HepG2 (cell line): ENCODE data around the gene PTGER4. TPM values are rescaled to one million over a fixed set of nuclear protein-coding genes. Genes with fewer than 3 reads are reported as not detected.

Source experiments
- ATAC-seq: fragments of 200-7000 bp; cut with Tn5 transposase; 3 replicates; pipeline ENCODE4 v1.9.1; 2020; ENCODE audit warnings: mild to moderate bottlenecking, moderate library complexity
- BruUV-seq: library from RNA; stranded (reverse); fragments of 400-500 nt; replicated peaks from 2 replicates; lab custom pipeline; 2021; lab: Mats Ljungman, UMichigan
- CTCF ChIA-PET: fragments of 300-600 bp; formaldehyde crosslinking; extraction: SDS; loops from one replicate; lab custom pipeline; 2021; ENCODE audit warnings: low total read pairs, inconsistent platforms, low intra/inter-chr PET ratio; lab: Yijun Ruan, JAX
- POLR2A ChIA-PET: fragments of 350-600 bp; sonication (Branson Sonifier 250); formaldehyde crosslinking; loops from one replicate; lab custom pipeline; 2020; ENCODE audit warnings: antibody characterized with exemption, inconsistent platforms; lab: Yijun Ruan, JAX
- DNase-seq: peaks from one replicate; pipeline ENCODE4 v3.0.0-alpha.2; 2015; ENCODE audit warnings: low spot score
- FAIRE-seq: peaks from 3 replicates; lab custom pipeline; 2011; peaks lifted over from hg19 to GRCh38; lab: Jason Lieb, UNC
- H2AFZ ChIP-seq: one replicate; pipeline ENCODE4 v1.6.1; 2011; ENCODE audit warnings: low read length, inconsistent platforms
- H3K27ac ChIP-seq: fragments of 300-600 bp; 3 replicates; pipeline ENCODE4 v1.8.0; 2011; ENCODE audit warnings: mixed run types, mild to moderate bottlenecking, mixed read lengths, low read length, inconsistent platforms; ENCODE audit not compliant: insufficient read depth; ENCODE audit errors: extremely low read length
- H3K27me3 ChIP-seq, 2 experiments: fragments of 200-600 bp in 1 of 2; 2 replicates in 1 of 2; 3 replicates in 1 of 2; pipeline versions ENCODE4 v1.6.0 to v1.8.0; 2011; ENCODE audit warnings: low read length in 2 of 2, mild to moderate bottlenecking in 2 of 2, moderate library complexity in 2 of 2, inconsistent platforms in 1 of 2; ENCODE audit not compliant: insufficient read depth in 2 of 2, control insufficient read depth in 1 of 2
- H3K36me3 ChIP-seq, 2 experiments: fragments of 200-600 bp in 1 of 2; replicated peaks in 1 of 2; 2 replicates in 1 of 2; 3 replicates in 1 of 2; pipeline versions ENCODE4 v1.5.1 to v1.8.0; 2011; ENCODE audit warnings: low read length in 2 of 2, inconsistent platforms in 1 of 2; ENCODE audit not compliant: insufficient read depth in 2 of 2, control insufficient read depth in 1 of 2
- H3K4me1 ChIP-seq: 2 replicates; pipeline ENCODE4 v1.5.1; 2012; ENCODE audit warnings: low read length, inconsistent platforms; ENCODE audit not compliant: insufficient read depth
- H3K4me2 ChIP-seq: 2 replicates; pipeline ENCODE4 v1.6.0; 2011; ENCODE audit warnings: low read depth, low read length, inconsistent platforms
- H3K4me3 ChIP-seq, 3 experiments: fragments of 200-600 bp in 1 of 3; sonication (generic), shearing (Covaris generic) in 1 of 3; replicated peaks in 1 of 3; 2 replicates each; pipeline ENCODE4 v1.5.1; 2011 to 2016; ENCODE audit warnings: low read length in 3 of 3, inconsistent platforms in 2 of 3, low read depth in 2 of 3, mild to moderate bottlenecking in 2 of 3, control low read depth in 1 of 3, mixed read lengths in 1 of 3; ENCODE audit not compliant: insufficient read depth in 1 of 3
- H3K79me2 ChIP-seq: one replicate; pipeline ENCODE4 v1.6.1; 2011; ENCODE audit warnings: low read length, inconsistent platforms; ENCODE audit not compliant: insufficient read depth
- H3K9ac ChIP-seq: 2 replicates; pipeline ENCODE4 v1.6.0; 2011; ENCODE audit warnings: mild to moderate bottlenecking, low read depth, low read length, inconsistent platforms; ENCODE audit not compliant: insufficient read depth
- H3K9me3 ChIP-seq: 2 replicates; pipeline ENCODE4 v1.5.1; 2012; ENCODE audit warnings: mild to moderate bottlenecking, low read length
- H4K20me1 ChIP-seq: 2 replicates; pipeline ENCODE4 v1.6.0; 2011; ENCODE audit warnings: inconsistent platforms, mild to moderate bottlenecking, low read length, moderate library complexity; ENCODE audit not compliant: insufficient read depth
- CBFB ChIP-seq: sonication (generic); formaldehyde crosslinking; IDR thresholded peaks from 2 replicates; pipeline ENCODE4 v1.4.0; 2020; ENCODE audit warnings: missing genetic modification reagents
- MBNL3 ChIP-seq: fragments of 250-450 bp; sonication (Bioruptor Pico); conservative IDR thresholded peaks from 2 replicates; pipeline ENCODE4 v1.8.0; 2022; ENCODE audit warnings: mild to moderate bottlenecking, inconsistent platforms
- SAFB2 ChIP-seq: sonication (generic); formaldehyde crosslinking; IDR thresholded peaks from 2 replicates; pipeline ENCODE4 v1.5.1; 2020; ENCODE audit warnings: missing genetic modification reagents, low read depth, mild to moderate bottlenecking, borderline replicate concordance
- SOX6 ChIP-seq, 2 experiments: fragments of 450-650 bp in 1 of 2; sonication (generic) in 1 of 2; formaldehyde crosslinking in 1 of 2; IDR thresholded peaks; 2 replicates each; pipeline versions ENCODE4 v1.4.0 to v1.6.1; 2017 to 2020; ENCODE audit warnings: antibody characterized with exemption in 1 of 2, mild to moderate bottlenecking in 1 of 2, missing genetic modification reagents in 1 of 2
- TARDBP ChIP-seq: sonication (generic); formaldehyde crosslinking; IDR thresholded peaks from 2 replicates; pipeline ENCODE4 v1.8.0; 2022; ENCODE audit warnings: mild to moderate bottlenecking, missing genetic modification reagents
- ZNF160 ChIP-seq: sonication (generic); formaldehyde crosslinking; IDR thresholded peaks from 2 replicates; pipeline ENCODE4 v1.8.0; 2022; ENCODE audit warnings: mild to moderate bottlenecking, inconsistent platforms, missing genetic modification reagents
- ZNF709 ChIP-seq: sonication (generic); formaldehyde crosslinking; IDR thresholded peaks from 2 replicates; pipeline ENCODE4 v1.5.0; 2020; ENCODE audit warnings: mild to moderate bottlenecking, missing genetic modification reagents
- WGBS: methylation state at CpG from one replicate; pipeline ENCODE4 v1.1.6; 2017; ENCODE audit warnings: low lambda C conversion rate; 5-methylcytosine and 5-hydroxymethylcytosine counted together
- in situ Hi-C: cut with HindIII; loops from 2 replicates; pipeline ENCODE4 v1.10.0; 2017; ENCODE audit warnings: low pct_unique_long_range_greater_than_20kb; ENCODE audit not compliant: extremely low pct_ligation_motif_present
- intact Hi-C: fragments of 100-400 bp; cut with micrococcal nuclease; formaldehyde crosslinking; loops from one replicate; pipeline ENCODE4 v1.10.0; 2022; ENCODE audit not compliant: unreplicated experiment
- polyA plus RNA-seq, 8 experiments: library from polyadenylated mRNA; depleted of rRNA in 3 of 8; stranded (reverse) in 7 of 8; unstranded in 1 of 8; fragments of >200 nt; fragmentation: Illumina TruSeq in 4 of 8; extraction: Trizol in 4 of 8; gene quantifications; 2 replicates each; pipeline versions ENCODE4 v1.2.1 to v1.2.3, GENCODE V29; 2011 to 2016; ENCODE audit warnings: low read depth in 4 of 8, missing spikeins in 1 of 8, mixed read lengths in 1 of 8; ENCODE audit not compliant: insufficient read depth in 1 of 8
- total RNA-seq, 5 experiments: library from RNA; depleted of rRNA; stranded (reverse); fragments of >200 nt; fragmentation: Illumina TruSeq; extraction: Trizol; gene quantifications; 2 replicates each; pipeline ENCODE4 v1.2.3, GENCODE V29; 2016; ENCODE audit warnings: low read depth in 1 of 5
- TF ChIP-seq, protein P1 (sequence below): sonication (generic); formaldehyde crosslinking; IDR thresholded peaks from 2 replicates; pipeline ENCODE4 v1.5.1; 2020; ENCODE audit warnings: missing genetic modification reagents, mild to moderate bottlenecking, borderline replicate concordance
- TF ChIP-seq, protein P2 (sequence below): sonication (generic); formaldehyde crosslinking; IDR thresholded peaks from 2 replicates; pipeline ENCODE4 v1.4.0; 2020; ENCODE audit warnings: missing genetic modification reagents

The PTGER4 gene
- total and polyA plus RNA-seq, 2 of the 13 experiments (the other 11 are each of a cell fraction or from before 2014, with no cell fraction given): 0.01 to 0.11 TPM

DNA sequence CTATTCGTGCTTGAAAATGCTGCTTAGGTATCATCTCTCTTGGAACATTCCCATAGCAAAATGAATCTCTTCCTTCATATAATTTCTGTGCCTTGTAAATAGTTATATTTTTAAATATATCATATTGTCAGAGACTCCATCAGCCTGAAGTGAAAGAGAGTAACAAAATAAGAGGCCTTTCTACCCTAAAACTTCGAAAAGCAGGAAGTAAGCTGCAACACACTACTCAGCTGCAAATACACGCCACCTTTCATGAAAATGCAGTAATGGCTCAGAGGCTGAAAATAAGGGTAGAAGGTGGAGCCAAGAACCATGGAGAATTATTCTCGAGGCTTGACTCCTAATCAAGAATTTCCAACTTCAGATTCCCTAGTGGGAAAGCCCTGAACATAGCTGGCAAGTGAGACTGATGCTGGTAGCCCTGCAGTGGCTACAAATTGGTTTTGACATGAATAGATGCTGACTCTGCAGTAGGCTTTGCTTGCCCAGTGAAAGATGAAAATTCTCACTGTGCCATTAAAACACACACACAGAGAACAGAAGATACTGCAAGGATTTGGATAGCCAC lies 30.2 kb upstream of the PTGER4 start:
- H2AFZ ChIP-seq: no peak overlapping the region
- H3K9ac ChIP-seq: no peak overlapping the region
- H3K9me3 ChIP-seq: no peaks in the 10 kb centered on the region
- H4K20me1 ChIP-seq: no peaks in the 10 kb centered on the region
- DNase-seq: no peak
- no peak for FAIRE-seq
- H3K36me3 ChIP-seq: no peaks in the 10 kb centered on the region
- BruUV-seq: no TSS peak
- no peak overlapping the region for H3K27ac ChIP-seq
- ChIA-PET POLR2A (no interaction called here), CTCF (no interaction called here)
- H3K4me1 ChIP-seq: no peaks in the 10 kb centered on the region
- H3K27me3 ChIP-seq: no peaks in the 10 kb centered on the region
- no peak overlapping the region for H3K4me3 ChIP-seq
- H3K4me2 ChIP-seq: no peak overlapping the region
- H3K79me2 ChIP-seq: no peaks in the 10 kb centered on the region
- in situ Hi-C loops (no loop called here), intact Hi-C loops (no loop called here)
- TF ChIP-seq MBNL3 (no peak), ZNF160 (CRISPR knock-in tag) (no peak), ZNF709 (CRISPR knock-in tag) (no peak), CBFB (CRISPR knock-in tag) (no peak), SAFB2 (CRISPR knock-in tag) (no peak), TARDBP (CRISPR knock-in tag) (no peak), SOX6 (IDR thresholded peaks at IDR 0.05) (no peak), SOX6 (CRISPR knock-in tag; IDR thresholded peaks at IDR 0.05) (no peak)
- TF ChIP-seq, protein P1, sequence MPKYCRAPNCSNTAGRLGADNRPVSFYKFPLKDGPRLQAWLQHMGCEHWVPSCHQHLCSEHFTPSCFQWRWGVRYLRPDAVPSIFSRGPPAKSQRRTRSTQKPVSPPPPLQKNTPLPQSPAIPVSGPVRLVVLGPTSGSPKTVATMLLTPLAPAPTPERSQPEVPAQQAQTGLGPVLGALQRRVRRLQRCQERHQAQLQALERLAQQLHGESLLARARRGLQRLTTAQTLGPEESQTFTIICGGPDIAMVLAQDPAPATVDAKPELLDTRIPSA (CRISPR knock-in tag): no peak
- TF ChIP-seq, protein P2, sequence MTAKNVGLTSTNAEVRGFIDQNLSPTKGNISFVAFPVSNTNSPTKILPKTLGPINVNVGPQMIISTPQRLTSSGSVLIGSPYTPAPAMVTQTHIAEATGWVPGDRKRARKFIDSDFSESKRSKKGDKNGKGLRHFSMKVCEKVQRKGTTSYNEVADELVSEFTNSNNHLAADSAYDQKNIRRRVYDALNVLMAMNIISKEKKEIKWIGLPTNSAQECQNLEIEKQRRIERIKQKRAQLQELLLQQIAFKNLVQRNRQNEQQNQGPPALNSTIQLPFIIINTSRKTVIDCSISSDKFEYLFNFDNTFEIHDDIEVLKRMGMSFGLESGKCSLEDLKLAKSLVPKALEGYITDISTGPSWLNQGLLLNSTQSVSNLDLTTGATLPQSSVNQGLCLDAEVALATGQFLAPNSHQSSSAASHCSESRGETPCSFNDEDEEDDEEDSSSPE (CRISPR knock-in tag): no peak
- no peak for ATAC-seq
- 4% methylated on average over 4 of the region's 4 CpGs for WGBS
